ENCODE results near the gene EVPL. TPM values are rescaled to one million over a fixed set of nuclear protein-coding genes. Genes with fewer than 3 reads are reported as not detected.

Gene EVPL
- total and polyA plus RNA-seq, 2 donors (not counting 3 experiments of a cell fraction or from before 2014, with no cell fraction given): not detected

- ChIA-PET CTCF (interaction anchor here (1.0 to 1.3 kb wide), 2 partner anchors 43 to 51 kb away, joined by 3 to 4 read pairs; no protein-coding TSS in a partner anchor), POLR2A (interaction anchor here (0.5 to 0.7 kb wide), 3 partner anchors 13 to 319 kb away, joined by 3 to 6 read pairs (median 3); partner anchors contain the start of gene SPHK1)
- Histone ChIP-seq H3K9me1 (replicated peaks; ENCODE audit: control insufficient read depth, extremely low read depth, insufficient read depth, low read length) (no peaks in the 10 kb centered on the region), H3K27me3 (ENCODE audit: control insufficient read depth in 2 of 2, insufficient read depth in 2 of 2, low read length in 2 of 2) (no peaks in the 10 kb centered on the region), H3K4me3 (replicated peaks in 1 of 3; ENCODE audit: insufficient read depth in 1 of 3, low read depth in 1 of 3, low read length in 3 of 3) (no peak overlapping the region), H3K36me3 (ENCODE audit: control insufficient read depth in 2 of 2, extremely low read depth in 1 of 2, insufficient read depth in 2 of 2, low read length in 2 of 2) (peaks cover 25 to 47% of the 10 kb centered on the region in 2 experiments), H4K20me1 (replicated peaks; ENCODE audit: control insufficient read depth, extremely low read depth, insufficient read depth, low read length) (peaks cover 2% of the 10 kb centered on the region), H2AFZ (ENCODE audit: low read depth, low read length) (no peak overlapping the region), H3K9ac (replicated peaks; ENCODE audit: extremely low read depth, insufficient read depth, low read length) (no peak overlapping the region), H3K79me2 (ENCODE audit: control insufficient read depth, insufficient read depth, low read length) (peaks cover 20% of the 10 kb centered on the region), H3K9me3 (replicated peaks; ENCODE audit: control insufficient read depth, insufficient read depth, low read length) (no peaks in the 10 kb centered on the region), H3K27ac (ENCODE audit: insufficient read depth, low read depth, low read length) (no peak overlapping the region), H3K4me2 (ENCODE audit: insufficient read depth, low read length) (no peak overlapping the region), H3K4me1 (ENCODE audit: control insufficient read depth, extremely low read depth, insufficient read depth, low read length) (peaks cover 3% of the 10 kb centered on the region)
- BruUV-seq (replicated peaks): no TSS peak
- FAIRE-seq: no peak
- DNase-seq (ENCODE audit: low read depth, low spot score): no peak
- intact Hi-C loops (cut with micrococcal nuclease) (no loop called here), dilution Hi-C loops (cut with MboI; ENCODE audit: extremely low pct_ligation_motif_present, low sequenced_read_pairs) (no loop called here)
- TF ChIP-seq JUN (IDR thresholded peaks at IDR 0.05; ENCODE audit: borderline replicate concordance, insufficient read depth, insufficient read length, low read depth) (no peak), GATA2 (IDR thresholded peaks at IDR 0.05; ENCODE audit: insufficient read depth, insufficient read length, low read depth, low read length) (no peak), EZH2 (IDR thresholded peaks at IDR 0.05; ENCODE audit: borderline replicate concordance, low read depth, low read length, severe bottlenecking) (no peak), POLR2A (IDR thresholded peaks at IDR 0.05; ENCODE audit: low read depth, low read length) (no peak), CTCF (IDR thresholded peaks at IDR 0.05; ENCODE audit: extremely low read depth in 1 of 2, insufficient read depth in 1 of 2, low read depth in 1 of 2, low read length in 2 of 2) (no peak), MYC (IDR thresholded peaks at IDR 0.05; ENCODE audit: low read depth, low read length) (no peak), FOS (IDR thresholded peaks at IDR 0.05; ENCODE audit: borderline replicate concordance, insufficient read depth, low read length) (no peak), POLR2AphosphoS5 (IDR thresholded peaks at IDR 0.05; ENCODE audit: insufficient read depth, low read depth, low read length) (no peak)
- TF ChIP-seq, protein P1, sequence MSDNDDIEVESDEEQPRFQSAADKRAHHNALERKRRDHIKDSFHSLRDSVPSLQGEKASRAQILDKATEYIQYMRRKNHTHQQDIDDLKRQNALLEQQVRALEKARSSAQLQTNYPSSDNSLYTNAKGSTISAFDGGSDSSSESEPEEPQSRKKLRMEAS (IDR thresholded peaks at IDR 0.05; ENCODE audit: insufficient read depth, insufficient read length): no peak
Observed at GRCh38 chr17:76065775-76066174, 38.7 kb upstream of the EVPL start.
